NOMO-1 treated with DMSO at 0.1 percent for 48 hours (cell line): ENCODE data around the gene DPP8.
A peak's percentile ranks its signal among the peaks of the same experiment; 100 is the strongest.
"Not testable (repeated sequence)": the region's sequence is repeated elsewhere in the genome, so short reads cannot be mapped to it uniquely, and the experiment has no call there.

Source experiments
- DNase-seq: peaks from one replicate; lab custom pipeline; 2025; ENCODE audit not compliant: unreplicated experiment; lab: John Stamatoyannopoulos, UW

The DPP8 gene

GRCh38 chr15:65405791-65406423, 111.6 kb downstream of the DPP8 start:
- DNase-seq: no peak

- no peak for DNase-seq
Measured at GRCh38 chr15:65404186-65404872, 113.2 kb downstream of the DPP8 start.

- no peak for DNase-seq
Measured at GRCh38 chr15:65402961-65403360, 114.5 kb downstream of the DPP8 start.

GRCh38 chr15:65401611-65402240, 115.8 kb downstream of the DPP8 start:
- no peak for DNase-seq

GRCh38 chr15:65400760-65401610, 116.5 kb downstream of the DPP8 start:
- DNase-seq: peak; percentile 52

GRCh38 chr15:65399997-65400396, 117.5 kb downstream of the DPP8 start:
- no peak for DNase-seq

GRCh38 chr15:65399001-65399706, 118.3 kb downstream of the DPP8 start:
- DNase-seq: no peak

GRCh38 chr15:65398486-65398885, 119.0 kb downstream of the DPP8 start:
- not testable (repeated sequence) for DNase-seq

- no peak for DNase-seq
Measured at GRCh38 chr15:65396965-65397317, 120.5 kb downstream of the DPP8 start.

- no peak for DNase-seq
Measured at GRCh38 chr15:65396283-65396964, 121.1 kb downstream of the DPP8 start.

- DNase-seq: no peak
Measured at GRCh38 chr15:65395567-65396202, 121.8 kb downstream of the DPP8 start.

GRCh38 chr15:65394936-65395335, 122.6 kb downstream of the DPP8 start:
- DNase-seq: no peak

GRCh38 chr15:65394280-65394789, 123.2 kb downstream of the DPP8 start:
- DNase-seq: no peak

- DNase-seq: no peak
Measured at GRCh38 chr15:65393557-65393956, 123.9 kb downstream of the DPP8 start.

- DNase-seq: no peak
Measured at GRCh38 chr15:65393091-65393490, 124.4 kb downstream of the DPP8 start.
